HepG2 (cell line): ENCODE measurements around the gene GPR4. TPM values are rescaled to one million over a fixed set of nuclear protein-coding genes. Genes with fewer than 3 reads are reported as not detected.
A peak's percentile ranks its signal among the peaks of the same experiment; 100 is the strongest.

ENCODE experiments used
- AGO2 ChIP-seq: fragments of 200-400 bp; formaldehyde crosslinking; optimal IDR thresholded peaks from 2 replicates; pipeline ENCODE3; 2017; ENCODE audit warnings: mild to moderate bottlenecking, low read depth, low read length, moderate library complexity
- BCL6 ChIP-seq: IDR thresholded peaks from 2 replicates; pipeline ENCODE4 v1.6.1; 2016; ENCODE audit warnings: missing genetic modification reagents, missing compliant biosample characterization
- BRCA1 ChIP-seq: sonication (generic); formaldehyde crosslinking; IDR thresholded peaks from 2 replicates; pipeline ENCODE4 v1.4.0; 2020; ENCODE audit warnings: missing genetic modification reagents
- CCDC6 ChIP-seq: sonication (generic); formaldehyde crosslinking; IDR thresholded peaks from 2 replicates; pipeline ENCODE4 v1.8.1; 2022; ENCODE audit warnings: mild to moderate bottlenecking, missing genetic modification reagents, moderate library complexity
- CEBPG ChIP-seq: IDR thresholded peaks from 2 replicates; pipeline ENCODE4 v1.6.1; 2016
- FLYWCH1 ChIP-seq: sonication (generic); formaldehyde crosslinking; IDR thresholded peaks from 2 replicates; pipeline ENCODE4 v1.8.1; 2023; ENCODE audit warnings: mild to moderate bottlenecking, missing genetic modification reagents
- GLI4 ChIP-seq: sonication (generic); formaldehyde crosslinking; IDR thresholded peaks from 2 replicates; pipeline ENCODE4 v1.5.1; 2020; ENCODE audit warnings: missing genetic modification reagents, mild to moderate bottlenecking, moderate library complexity, borderline replicate concordance
- GTF3A ChIP-seq: sonication (generic); formaldehyde crosslinking; conservative IDR thresholded peaks from 2 replicates; pipeline ENCODE4 v1.4.0; 2020; ENCODE audit warnings: mild to moderate bottlenecking, missing genetic modification reagents
- HHEX ChIP-seq: IDR thresholded peaks from 2 replicates; pipeline ENCODE4 v1.6.1; 2016; ENCODE audit warnings: control low read depth
- HNF4A ChIP-seq: sonication (generic); formaldehyde crosslinking; IDR thresholded peaks from 2 replicates; pipeline ENCODE4 v1.4.0; 2020; ENCODE audit warnings: missing genetic modification reagents
- KDM3A ChIP-seq: IDR thresholded peaks from 2 replicates; pipeline ENCODE4 v1.6.1; 2018; ENCODE audit warnings: low read depth, missing compliant biosample characterization
- NR3C1 ChIP-seq: sonication (generic); formaldehyde crosslinking; IDR thresholded peaks from 2 replicates; pipeline ENCODE4 v1.4.0; 2020; ENCODE audit warnings: missing genetic modification reagents
- SMAD3 ChIP-seq: sonication (generic); formaldehyde crosslinking; IDR thresholded peaks from 2 replicates; pipeline ENCODE4 v1.4.0; 2020; ENCODE audit warnings: missing genetic modification reagents
- SMC3 ChIP-seq: IDR thresholded peaks from 2 replicates; pipeline ENCODE4 v1.6.1; 2011; ENCODE audit warnings: low read length, improper control_type of control experiment
- TBX3 ChIP-seq: fragments of 450-650 bp; IDR thresholded peaks from 2 replicates; pipeline ENCODE4 v1.6.1; 2017; ENCODE audit warnings: antibody characterized with exemption, mild to moderate bottlenecking, inconsistent platforms, borderline replicate concordance
- WIZ ChIP-seq: sonication (generic); formaldehyde crosslinking; IDR thresholded peaks from 2 replicates; pipeline ENCODE4 v1.5.1; 2020; ENCODE audit warnings: mild to moderate bottlenecking, missing genetic modification reagents
- ZNF263 ChIP-seq: sonication (generic); formaldehyde crosslinking; IDR thresholded peaks from 2 replicates; pipeline ENCODE4 v1.4.0; 2020; ENCODE audit warnings: missing genetic modification reagents
- ZNF282 ChIP-seq: fragments of 450-650 bp; IDR thresholded peaks from 2 replicates; pipeline ENCODE4 v1.6.1; 2018; ENCODE audit not compliant: partially characterized antibody
- ZNF292 ChIP-seq: sonication (generic); formaldehyde crosslinking; IDR thresholded peaks from 2 replicates; pipeline ENCODE4 v1.8.1; 2022; ENCODE audit warnings: mild to moderate bottlenecking, low read depth, missing genetic modification reagents, borderline replicate concordance
- ZNF326 ChIP-seq: sonication (generic); formaldehyde crosslinking; IDR thresholded peaks from 2 replicates; pipeline ENCODE4 v1.4.0; 2020; ENCODE audit warnings: missing genetic modification reagents, borderline replicate concordance
- ZNF367 ChIP-seq: sonication (generic); formaldehyde crosslinking; IDR thresholded peaks from 2 replicates; pipeline ENCODE4 v1.4.0; 2020; ENCODE audit warnings: missing genetic modification reagents, borderline replicate concordance
- ZNF431 ChIP-seq: sonication (generic); formaldehyde crosslinking; IDR thresholded peaks from 2 replicates; pipeline ENCODE4 v1.9.0; 2022; ENCODE audit warnings: missing genetic modification reagents, low read depth, mild to moderate bottlenecking, borderline replicate concordance
- polyA plus RNA-seq, 8 experiments: library from polyadenylated mRNA; depleted of rRNA in 3 of 8; stranded (reverse) in 7 of 8; unstranded in 1 of 8; fragments of >200 nt; fragmentation: Illumina TruSeq in 4 of 8; extraction: Trizol in 4 of 8; gene quantifications; 2 replicates each; pipeline versions ENCODE4 v1.2.1 to v1.2.3, GENCODE V29; 2011 to 2016; ENCODE audit warnings: low read depth in 4 of 8, missing spikeins in 1 of 8, mixed read lengths in 1 of 8; ENCODE audit not compliant: insufficient read depth in 1 of 8
- total RNA-seq, 5 experiments: library from RNA; depleted of rRNA; stranded (reverse); fragments of >200 nt; fragmentation: Illumina TruSeq; extraction: Trizol; gene quantifications; 2 replicates each; pipeline ENCODE4 v1.2.3, GENCODE V29; 2016; ENCODE audit warnings: low read depth in 1 of 5
- TF ChIP-seq, protein P1 (sequence below): sonication (generic); formaldehyde crosslinking; IDR thresholded peaks from 2 replicates; pipeline ENCODE4 v1.9.0; 2021; ENCODE audit warnings: mild to moderate bottlenecking, missing genetic modification reagents
- TF ChIP-seq, protein P2 (sequence below): IDR thresholded peaks from 2 replicates; pipeline ENCODE4 v1.6.1; 2016; ENCODE audit warnings: mild to moderate bottlenecking, missing biosample characterization, missing genetic modification reagents
- TF ChIP-seq, protein P3 (sequence below): IDR thresholded peaks from 2 replicates; pipeline ENCODE4 v1.6.1; 2016; ENCODE audit warnings: missing compliant biosample characterization, missing genetic modification reagents, borderline replicate concordance

Gene GPR4
- total and polyA plus RNA-seq, 2 of the 13 experiments (the other 11 are each of a cell fraction or from before 2014, with no cell fraction given), result 0.15 TPM; not detected in 1

DNA sequence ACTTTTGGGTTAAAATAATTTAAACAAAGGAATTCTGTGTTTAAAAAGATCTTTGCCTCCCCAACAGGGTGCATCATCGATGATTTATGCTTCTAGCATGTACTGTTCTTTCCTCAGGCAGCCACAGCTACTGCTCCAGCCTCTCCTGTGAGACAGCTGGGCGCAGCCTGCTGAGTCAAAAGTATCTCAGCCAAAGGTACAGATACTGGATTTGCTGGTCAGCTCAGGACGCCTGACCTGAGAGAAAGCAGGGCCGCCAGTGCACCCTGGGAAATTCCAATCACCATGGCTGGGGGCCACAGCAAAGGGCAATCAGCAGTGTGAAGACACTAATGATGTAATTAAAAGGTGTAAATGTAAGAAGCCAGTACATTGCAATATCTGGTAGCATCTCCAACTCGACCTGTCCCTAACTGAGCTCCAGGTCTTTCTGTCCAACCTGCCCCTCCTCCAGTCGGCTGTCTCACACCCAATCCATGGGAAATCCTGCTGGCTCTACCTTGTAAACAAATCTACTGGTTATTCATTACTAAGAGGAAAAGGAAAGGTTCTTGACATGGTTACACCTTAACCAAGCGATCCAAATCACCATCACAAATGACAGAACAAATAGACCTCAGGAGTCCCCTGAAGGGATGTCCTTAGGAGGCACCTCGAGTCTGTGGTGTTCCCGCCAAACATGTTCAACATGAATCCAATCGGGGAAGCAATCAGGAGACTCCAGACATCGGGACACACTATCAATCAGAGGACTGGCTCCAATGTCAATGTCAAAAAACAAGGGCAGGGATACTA is 24.7 kb downstream of the GPR4 start (continued):
- TF ChIP-seq, protein P1, sequence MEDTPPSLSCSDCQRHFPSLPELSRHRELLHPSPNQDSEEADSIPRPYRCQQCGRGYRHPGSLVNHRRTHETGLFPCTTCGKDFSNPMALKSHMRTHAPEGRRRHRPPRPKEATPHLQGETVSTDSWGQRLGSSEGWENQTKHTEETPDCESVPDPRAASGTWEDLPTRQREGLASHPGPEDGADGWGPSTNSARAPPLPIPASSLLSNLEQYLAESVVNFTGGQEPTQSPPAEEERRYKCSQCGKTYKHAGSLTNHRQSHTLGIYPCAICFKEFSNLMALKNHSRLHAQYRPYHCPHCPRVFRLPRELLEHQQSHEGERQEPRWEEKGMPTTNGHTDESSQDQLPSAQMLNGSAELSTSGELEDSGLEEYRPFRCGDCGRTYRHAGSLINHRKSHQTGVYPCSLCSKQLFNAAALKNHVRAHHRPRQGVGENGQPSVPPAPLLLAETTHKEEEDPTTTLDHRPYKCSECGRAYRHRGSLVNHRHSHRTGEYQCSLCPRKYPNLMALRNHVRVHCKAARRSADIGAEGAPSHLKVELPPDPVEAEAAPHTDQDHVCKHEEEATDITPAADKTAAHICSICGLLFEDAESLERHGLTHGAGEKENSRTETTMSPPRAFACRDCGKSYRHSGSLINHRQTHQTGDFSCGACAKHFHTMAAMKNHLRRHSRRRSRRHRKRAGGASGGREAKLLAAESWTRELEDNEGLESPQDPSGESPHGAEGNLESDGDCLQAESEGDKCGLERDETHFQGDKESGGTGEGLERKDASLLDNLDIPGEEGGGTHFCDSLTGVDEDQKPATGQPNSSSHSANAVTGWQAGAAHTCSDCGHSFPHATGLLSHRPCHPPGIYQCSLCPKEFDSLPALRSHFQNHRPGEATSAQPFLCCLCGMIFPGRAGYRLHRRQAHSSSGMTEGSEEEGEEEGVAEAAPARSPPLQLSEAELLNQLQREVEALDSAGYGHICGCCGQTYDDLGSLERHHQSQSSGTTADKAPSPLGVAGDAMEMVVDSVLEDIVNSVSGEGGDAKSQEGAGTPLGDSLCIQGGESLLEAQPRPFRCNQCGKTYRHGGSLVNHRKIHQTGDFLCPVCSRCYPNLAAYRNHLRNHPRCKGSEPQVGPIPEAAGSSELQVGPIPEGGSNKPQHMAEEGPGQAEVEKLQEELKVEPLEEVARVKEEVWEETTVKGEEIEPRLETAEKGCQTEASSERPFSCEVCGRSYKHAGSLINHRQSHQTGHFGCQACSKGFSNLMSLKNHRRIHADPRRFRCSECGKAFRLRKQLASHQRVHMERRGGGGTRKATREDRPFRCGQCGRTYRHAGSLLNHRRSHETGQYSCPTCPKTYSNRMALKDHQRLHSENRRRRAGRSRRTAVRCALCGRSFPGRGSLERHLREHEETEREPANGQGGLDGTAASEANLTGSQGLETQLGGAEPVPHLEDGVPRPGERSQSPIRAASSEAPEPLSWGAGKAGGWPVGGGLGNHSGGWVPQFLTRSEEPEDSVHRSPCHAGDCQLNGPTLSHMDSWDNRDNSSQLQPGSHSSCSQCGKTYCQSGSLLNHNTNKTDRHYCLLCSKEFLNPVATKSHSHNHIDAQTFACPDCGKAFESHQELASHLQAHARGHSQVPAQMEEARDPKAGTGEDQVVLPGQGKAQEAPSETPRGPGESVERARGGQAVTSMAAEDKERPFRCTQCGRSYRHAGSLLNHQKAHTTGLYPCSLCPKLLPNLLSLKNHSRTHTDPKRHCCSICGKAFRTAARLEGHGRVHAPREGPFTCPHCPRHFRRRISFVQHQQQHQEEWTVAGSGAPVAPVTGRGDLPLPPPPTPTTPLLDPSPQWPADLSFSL (CRISPR knock-in tag), result no peak
- TF ChIP-seq CCDC6 (no peak), ZNF431 (CRISPR knock-in tag) (no peak), BRCA1 (CRISPR knock-in tag) (no peak), CEBPG (CRISPR knock-in tag) (no peak), KDM3A (CRISPR knock-in tag) (no peak), TBX3 (peak; percentile 81; the same call in 1 of the 2 replicates), HNF4A (CRISPR knock-in tag) (no peak), WIZ (CRISPR knock-in tag) (no peak), NR3C1 (CRISPR knock-in tag) (no peak), SMC3 (no peak), ZNF263 (CRISPR knock-in tag) (no peak), SMAD3 (CRISPR knock-in tag) (no peak), GLI4 (CRISPR knock-in tag) (no peak), GTF3A (CRISPR knock-in tag) (no peak), AGO2 (no peak), BCL6 (CRISPR knock-in tag) (no peak), HHEX (no peak), FLYWCH1 (no peak), ZNF282 (no peak), ZNF367 (CRISPR knock-in tag) (no peak), ZNF292 (peak; percentile 54; the same call in 1 of the 2 replicates), ZNF326 (CRISPR knock-in tag) (no peak)
- TF ChIP-seq, protein P2, sequence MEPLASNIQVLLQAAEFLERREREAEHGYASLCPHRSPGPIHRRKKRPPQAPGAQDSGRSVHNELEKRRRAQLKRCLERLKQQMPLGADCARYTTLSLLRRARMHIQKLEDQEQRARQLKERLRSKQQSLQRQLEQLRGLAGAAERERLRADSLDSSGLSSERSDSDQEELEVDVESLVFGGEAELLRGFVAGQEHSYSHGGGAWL, result 0 out of 2 replicates have a peak, but pooled peaks have one; percentile 43
- TF ChIP-seq, protein P3, sequence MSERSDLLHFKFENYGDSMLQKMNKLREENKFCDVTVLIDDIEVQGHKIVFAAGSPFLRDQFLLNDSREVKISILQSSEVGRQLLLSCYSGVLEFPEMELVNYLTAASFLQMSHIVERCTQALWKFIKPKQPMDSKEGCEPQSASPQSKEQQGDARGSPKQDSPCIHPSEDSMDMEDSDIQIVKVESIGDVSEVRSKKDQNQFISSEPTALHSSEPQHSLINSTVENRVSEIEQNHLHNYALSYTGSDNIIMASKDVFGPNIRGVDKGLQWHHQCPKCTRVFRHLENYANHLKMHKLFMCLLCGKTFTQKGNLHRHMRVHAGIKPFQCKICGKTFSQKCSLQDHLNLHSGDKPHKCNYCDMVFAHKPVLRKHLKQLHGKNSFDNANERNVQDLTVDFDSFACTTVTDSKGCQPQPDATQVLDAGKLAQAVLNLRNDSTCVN (CRISPR knock-in tag), result peak; percentile 95
